Mesenchymal stem cell (in vitro differentiated cells and primary cell): Measurements from ENCODE around the gene OR6S1.
A peak's percentile ranks its signal among the peaks of the same experiment; 100 is the strongest.
"Not testable (repeated sequence)": the region's sequence is repeated elsewhere in the genome, so short reads cannot be mapped to it uniquely, and the experiment has no call there.

ENCODE experiments used
- DNase-seq: peaks from one replicate; pipeline ENCODE4 v3.0.0-alpha.2; 2013
- H2AFZ ChIP-seq: one replicate; pipeline ENCODE4 v1.6.1; 2013; ENCODE audit warnings: low read depth, mild to moderate bottlenecking, control low read depth, inconsistent platforms, low read length, moderate library complexity
- H2AK5ac ChIP-seq: 2 replicates; pipeline ENCODE4 v1.6.1; 2013; ENCODE audit warnings: low read length, moderate library complexity, mild to moderate bottlenecking, inconsistent platforms; ENCODE audit not compliant: severe bottlenecking
- H2BK120ac ChIP-seq: one replicate; pipeline ENCODE4 v1.6.1; 2013; ENCODE audit warnings: low read depth, mild to moderate bottlenecking, inconsistent platforms, low read length, moderate library complexity
- H2BK12ac ChIP-seq, 2 experiments: one replicate each; pipeline ENCODE4 v1.6.1; 2013; ENCODE audit warnings: inconsistent platforms in 2 of 2, low read length in 2 of 2, mild to moderate bottlenecking in 2 of 2, moderate library complexity in 2 of 2, control low read depth in 1 of 2
- H2BK15ac ChIP-seq: one replicate; pipeline ENCODE4 v1.6.1; 2013; ENCODE audit warnings: mild to moderate bottlenecking, low read depth, inconsistent platforms; ENCODE audit not compliant: poor library complexity, severe bottlenecking
- H2BK5ac ChIP-seq: 2 replicates; pipeline ENCODE4 v1.6.1; 2013; ENCODE audit warnings: low read depth, mild to moderate bottlenecking, low read length, control low read depth, inconsistent platforms; ENCODE audit not compliant: poor library complexity, severe bottlenecking
- H3K14ac ChIP-seq, 2 experiments: one replicate each; pipeline ENCODE4 v1.6.1; 2013; ENCODE audit warnings: inconsistent platforms in 2 of 2, low read length in 2 of 2, control low read depth in 1 of 2, mild to moderate bottlenecking in 1 of 2, moderate library complexity in 1 of 2
- H3K18ac ChIP-seq, 2 experiments: one replicate each; pipeline ENCODE4 v1.6.1; 2013; ENCODE audit warnings: inconsistent platforms in 2 of 2, low read length in 2 of 2, control low read depth in 1 of 2, low read depth in 1 of 2, mild to moderate bottlenecking in 1 of 2
- H3K23ac ChIP-seq, 2 experiments: one replicate each; pipeline ENCODE4 v1.6.1; 2013; ENCODE audit warnings: inconsistent platforms in 2 of 2, low read length in 2 of 2, mild to moderate bottlenecking in 2 of 2, moderate library complexity in 2 of 2, control low read depth in 1 of 2
- H3K27ac ChIP-seq: 2 replicates; pipeline ENCODE4 v1.5.1; 2013; ENCODE audit warnings: mild to moderate bottlenecking, moderate library complexity, low read length, control low read depth, inconsistent platforms; ENCODE audit not compliant: poor library complexity, severe bottlenecking
- H3K27me3 ChIP-seq, 2 experiments: 2 replicates each; pipeline versions ENCODE4 v1.6.1 to v1.7.0; 2013; ENCODE audit warnings: low read length in 2 of 2, mild to moderate bottlenecking in 2 of 2, moderate library complexity in 2 of 2, control low read depth in 1 of 2, inconsistent platforms in 1 of 2; ENCODE audit not compliant: control insufficient read depth in 1 of 2, insufficient read depth in 1 of 2
- H3K36me3 ChIP-seq, 2 experiments: 2 replicates each; pipeline versions ENCODE4 v1.6.1 to v1.7.0; 2013; ENCODE audit warnings: low read length in 2 of 2, control low read depth in 1 of 2, inconsistent platforms in 1 of 2, low read depth in 1 of 2, mild to moderate bottlenecking in 1 of 2; ENCODE audit not compliant: insufficient read depth in 2 of 2, control insufficient read depth in 1 of 2
- H3K4ac ChIP-seq, 2 experiments: one replicate each; pipeline ENCODE4 v1.6.1; 2013; ENCODE audit warnings: inconsistent platforms in 2 of 2, low read length in 2 of 2, mild to moderate bottlenecking in 2 of 2, moderate library complexity in 2 of 2, control low read depth in 1 of 2, low read depth in 1 of 2
- H3K4me1 ChIP-seq: 2 replicates; pipeline ENCODE4 v1.6.1; 2013; ENCODE audit warnings: low read depth, low read length, control low read depth; ENCODE audit not compliant: control insufficient read depth, insufficient read depth
- H3K4me2 ChIP-seq: 2 replicates; pipeline ENCODE4 v1.6.1; 2013; ENCODE audit warnings: low read length, mild to moderate bottlenecking, inconsistent platforms; ENCODE audit not compliant: poor library complexity, severe bottlenecking
- H3K4me3 ChIP-seq, 2 experiments: 2 replicates each; pipeline versions ENCODE4 v1.5.1 to v1.7.0; 2013; ENCODE audit warnings: low read length in 2 of 2, mild to moderate bottlenecking in 2 of 2, control low read depth in 1 of 2, low read depth in 1 of 2; ENCODE audit not compliant: insufficient read depth in 1 of 2
- H3K79me1 ChIP-seq: replicated peaks from 2 replicates; pipeline ENCODE4 v1.6.1; 2013; ENCODE audit warnings: mild to moderate bottlenecking, control low read depth, low read length, inconsistent platforms; ENCODE audit not compliant: poor library complexity, severe bottlenecking
- H3K9ac ChIP-seq: 2 replicates; pipeline ENCODE4 v1.7.0; 2013; ENCODE audit warnings: mild to moderate bottlenecking, low read length, moderate library complexity
- H3K9me3 ChIP-seq: 2 replicates; pipeline ENCODE4 v1.7.0; 2013; ENCODE audit warnings: mild to moderate bottlenecking, low read length; ENCODE audit not compliant: control insufficient read depth
- H4K8ac ChIP-seq: one replicate; pipeline ENCODE4 v1.6.1; 2013; ENCODE audit warnings: inconsistent platforms, mild to moderate bottlenecking, low read length, moderate library complexity
- H4K91ac ChIP-seq: one replicate; pipeline ENCODE4 v1.6.1; 2013; ENCODE audit warnings: mild to moderate bottlenecking, low read length, inconsistent platforms
- WGBS: methylation state at CpG from one replicate; pipeline ENCODE4 v1.1.7; 2013; ENCODE audit warnings: mixed read lengths; 5-methylcytosine and 5-hydroxymethylcytosine counted together

The OR6S1 gene

DNA sequence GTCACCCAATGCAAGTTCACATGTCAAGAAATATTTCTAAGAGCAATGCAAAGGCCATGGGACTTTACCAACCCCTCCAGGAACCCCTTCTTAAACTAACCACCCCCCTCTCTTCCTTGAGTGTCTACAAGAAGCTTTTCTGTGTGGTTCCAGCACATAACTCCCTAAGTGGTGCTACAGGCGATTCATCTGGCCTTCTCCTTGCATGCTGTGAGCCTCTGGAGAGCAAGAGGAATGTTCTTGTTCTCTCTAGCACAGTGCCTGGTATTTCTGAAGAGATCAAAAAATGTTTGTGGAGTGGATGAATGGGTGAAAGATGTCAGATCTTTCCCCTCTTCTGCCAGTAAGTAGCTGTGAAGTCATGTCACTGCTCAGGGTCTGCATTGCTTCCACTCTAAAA, 44.4 kb downstream of the OR6S1 start:
- Histone ChIP-seq H4K91ac (no peak overlapping the region), H3K27ac (no peak overlapping the region), H3K4me3 (no peak overlapping the region), H2BK5ac (no peak overlapping the region), H3K14ac (no peak overlapping the region), H2BK120ac (no peak overlapping the region), H3K27me3 (peaks cover 5 to 14% of the 10 kb centered on the region in 2 experiments), H2AFZ (no peak overlapping the region), H3K9ac (no peak overlapping the region), H3K79me1 (no peaks in the 10 kb centered on the region), H3K18ac (no peak overlapping the region), H4K8ac (no peak overlapping the region), H3K36me3 (no peaks in the 10 kb centered on the region), H3K23ac (no peak overlapping the region), H3K4me2 (no peak overlapping the region), H2BK15ac (no peak overlapping the region), H2BK12ac (no peak overlapping the region), H3K4ac (no peak overlapping the region), H3K4me1 (no peaks in the 10 kb centered on the region), H2AK5ac (no peak overlapping the region), H3K9me3 (no peaks in the 10 kb centered on the region)
- DNase-seq: no peak
- WGBS: 58% methylated on average over 1 of the region's 1 CpG

DNA sequence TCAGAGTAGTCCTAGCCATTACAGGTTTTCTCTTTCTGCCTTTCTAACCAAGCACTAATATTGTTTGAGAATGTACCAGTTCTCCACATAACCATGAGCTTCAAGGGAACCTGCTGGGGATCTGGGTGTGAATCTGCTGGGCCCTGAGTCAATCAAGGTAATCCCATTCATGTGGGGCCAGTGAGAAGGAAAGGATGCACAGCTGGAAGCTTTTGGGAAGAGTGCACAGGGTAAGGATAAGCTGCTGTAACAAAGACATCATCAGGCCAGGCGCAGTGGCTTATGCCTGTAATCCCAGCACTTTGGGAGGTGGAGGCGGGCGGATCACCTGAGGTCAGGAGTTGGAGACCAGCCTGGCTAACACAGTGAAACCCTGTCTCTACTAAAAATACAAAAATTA, 45.8 kb downstream of the OR6S1 start:
- not testable (repeated sequence) for H3K14ac ChIP-seq, H3K23ac ChIP-seq, H3K4me3 ChIP-seq, H2AFZ ChIP-seq, H3K4me1 ChIP-seq, H3K9me3 ChIP-seq, H3K79me1 ChIP-seq, H2BK12ac ChIP-seq, H3K18ac ChIP-seq, H2BK5ac ChIP-seq, H3K9ac ChIP-seq, H4K8ac ChIP-seq, H3K36me3 ChIP-seq, H2BK120ac ChIP-seq, H3K27ac ChIP-seq, H2AK5ac ChIP-seq, DNase-seq, H2BK15ac ChIP-seq, H3K4ac ChIP-seq, H4K91ac ChIP-seq, H3K4me2 ChIP-seq
- peaks cover 5 to 22% of the 10 kb centered on the region in 2 experiments for H3K27me3 ChIP-seq
- 86% methylated on average over 3 of the region's 3 CpGs for WGBS

DNA sequence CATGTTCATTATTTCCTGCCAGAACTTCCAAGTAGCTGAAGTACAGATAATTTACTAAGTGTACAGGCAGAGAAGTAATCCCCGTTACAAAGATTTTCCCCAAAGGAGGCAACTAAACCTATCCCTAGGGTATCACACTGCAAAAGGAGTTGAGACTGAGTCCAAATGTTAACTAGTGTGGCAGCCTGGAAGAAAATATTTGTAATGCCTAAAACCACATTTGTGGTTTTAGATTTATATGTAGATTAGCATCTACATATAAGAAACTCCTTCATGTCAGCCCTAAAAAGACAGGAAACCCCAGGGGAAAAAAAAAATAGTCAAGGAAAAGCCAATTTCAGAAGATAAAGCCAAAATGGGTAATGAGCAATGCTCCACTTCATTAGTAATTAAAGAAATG, 48.9 kb downstream of the OR6S1 start:
- Histone ChIP-seq H3K9me3 (no peaks in the 10 kb centered on the region), H2BK15ac (no peak overlapping the region), H3K27me3 (peaks cover 0 to 29% of the 10 kb centered on the region in 2 experiments), H3K4ac (no peak overlapping the region), H4K91ac (no peak overlapping the region), H3K27ac (no peak overlapping the region), H3K36me3 (no peaks in the 10 kb centered on the region), H3K14ac (no peak overlapping the region), H3K79me1 (no peaks in the 10 kb centered on the region), H3K18ac (no peak overlapping the region), H3K4me2 (no peak overlapping the region), H3K4me3 (peak overlapping the region in 1 of 2 experiments; percentile 19), H2BK12ac (no peak overlapping the region), H3K4me1 (no peaks in the 10 kb centered on the region), H2BK5ac (no peak overlapping the region), H2BK120ac (no peak overlapping the region), H3K23ac (no peak overlapping the region), H3K9ac (no peak overlapping the region), H2AFZ (no peak overlapping the region), H4K8ac (no peak overlapping the region), H2AK5ac (no peak overlapping the region)
- no CpG with 5 or more reads among the region's 1 CpG for WGBS
- no peak for DNase-seq

GRCh38 chr14:20591235-20591634, 50.3 kb downstream of the OR6S1 start, which contains the start of gene RNASE12:
TSS of gene RNASE12 (minus strand) at chr14:20591376. CDS start at chr14:20590723, 653 bp downstream.
- H2BK120ac ChIP-seq: no peak within 1 kb of the TSS
- H3K23ac ChIP-seq: no peak within 1 kb of the TSS
- H4K8ac ChIP-seq: no peak within 1 kb of the TSS
- H3K4me2 ChIP-seq: no peak within 1 kb of the TSS
- no peak within 1 kb of the TSS for H4K91ac ChIP-seq
- H3K4me3 ChIP-seq: peak within 1 kb of the TSS in 1 of 2 experiments; percentile 19
- H3K9ac ChIP-seq: no peak within 1 kb of the TSS
- no peak within 1 kb of the TSS for H3K14ac ChIP-seq
- H2AK5ac ChIP-seq: no peak within 1 kb of the TSS
- 56% methylated on average over 4 of the region's 4 CpGs for WGBS
- no peak for DNase-seq
- peaks cover 0 to 39% of the 10 kb centered on the region in 2 experiments for H3K27me3 ChIP-seq
- H3K27ac ChIP-seq: no peak within 1 kb of the TSS
- no peak within 1 kb of the TSS for H3K4ac ChIP-seq
- H2AFZ ChIP-seq: no peak within 1 kb of the TSS
- H2BK15ac ChIP-seq: no peak within 1 kb of the TSS
- H3K4me1 ChIP-seq: no peaks in the 10 kb centered on the region
- H3K18ac ChIP-seq: no peak within 1 kb of the TSS
- H2BK12ac ChIP-seq: no peak within 1 kb of the TSS
- no peaks in the 10 kb centered on the region for H3K79me1 ChIP-seq
- H3K36me3 ChIP-seq: no peaks in the 10 kb centered on the region
- no peaks in the 10 kb centered on the region for H3K9me3 ChIP-seq
- H2BK5ac ChIP-seq: no peak within 1 kb of the TSS
